Glutamatergic neuron (in vitro differentiated cells): ENCODE data around the gene HCN3. TPM values are rescaled to one million over a fixed set of nuclear protein-coding genes. Genes with fewer than 3 reads are reported as not detected.

Source experiments
- DNase-seq: peaks from one replicate; pipeline ENCODE4 v3.0.0; 2022
- H3K27ac Mint-ChIP-seq: one replicate; pipeline ENCODE4 v1.8.0; 2020; ENCODE audit warnings: mild to moderate bottlenecking, mixed read lengths, inconsistent platforms; ENCODE audit not compliant: unreplicated experiment
- H3K27me3 Mint-ChIP-seq: one replicate; pipeline ENCODE4 v1.8.0; 2020; ENCODE audit warnings: mild to moderate bottlenecking, moderate library complexity, mixed read lengths, inconsistent platforms; ENCODE audit not compliant: unreplicated experiment
- H3K36me3 Mint-ChIP-seq: one replicate; pipeline ENCODE4 v1.8.0; 2020; ENCODE audit warnings: mild to moderate bottlenecking, mixed read lengths, inconsistent platforms; ENCODE audit not compliant: unreplicated experiment
- H3K4me1 Mint-ChIP-seq: one replicate; pipeline ENCODE4 v1.8.0; 2020; ENCODE audit warnings: mild to moderate bottlenecking, low read depth, mixed read lengths, inconsistent platforms; ENCODE audit not compliant: unreplicated experiment
- H3K4me3 Mint-ChIP-seq: one replicate; pipeline ENCODE4 v1.8.0; 2020; ENCODE audit warnings: mild to moderate bottlenecking, mixed read lengths, inconsistent platforms; ENCODE audit not compliant: unreplicated experiment
- H3K9me3 Mint-ChIP-seq: one replicate; pipeline ENCODE4 v1.8.0; 2020; ENCODE audit warnings: mild to moderate bottlenecking, moderate library complexity, mixed read lengths, inconsistent platforms; ENCODE audit not compliant: unreplicated experiment
- total RNA-seq: library from RNA; stranded (reverse); fragmentation: NEBNext Ultra II Directional; extraction: Animal tissue kit (Norgen Biotek cat#: 25700); gene quantifications from one replicate; pipeline ENCODE4 v1.2.1, GENCODE V29; 2021; ENCODE audit not compliant: unreplicated experiment
- TF ChIP-seq, protein P1 (sequence below): fragments of 200-600 bp; sonication (generic); IDR thresholded peaks from one replicate; pipeline ENCODE4 v1.5.0; 2021; ENCODE audit not compliant: partially characterized antibody, unreplicated experiment

HCN3 gene
- total RNA-seq, 1 donor from 2014 or later, result 30.5 TPM

DNA sequence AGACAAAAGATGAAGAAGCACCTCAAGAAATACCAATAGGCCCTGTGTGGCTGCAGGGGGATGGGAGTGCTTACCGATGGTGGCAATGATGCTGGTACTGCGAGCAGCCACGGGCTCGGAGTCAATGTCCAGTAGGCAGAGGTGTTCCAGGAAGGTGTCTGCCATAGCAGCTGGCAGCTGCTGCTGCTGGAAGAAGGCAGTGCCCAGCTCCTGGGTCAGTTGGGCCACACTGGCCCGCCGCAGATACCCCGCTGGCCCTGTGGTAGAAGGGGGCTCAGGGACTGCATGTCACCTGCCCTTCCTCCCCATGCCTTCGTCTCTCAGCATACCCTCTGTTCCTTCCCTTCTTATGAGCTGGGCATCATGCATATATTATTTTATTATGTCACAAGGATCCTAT is 22.8 kb downstream of the HCN3 start:
- TF ChIP-seq, protein P1, sequence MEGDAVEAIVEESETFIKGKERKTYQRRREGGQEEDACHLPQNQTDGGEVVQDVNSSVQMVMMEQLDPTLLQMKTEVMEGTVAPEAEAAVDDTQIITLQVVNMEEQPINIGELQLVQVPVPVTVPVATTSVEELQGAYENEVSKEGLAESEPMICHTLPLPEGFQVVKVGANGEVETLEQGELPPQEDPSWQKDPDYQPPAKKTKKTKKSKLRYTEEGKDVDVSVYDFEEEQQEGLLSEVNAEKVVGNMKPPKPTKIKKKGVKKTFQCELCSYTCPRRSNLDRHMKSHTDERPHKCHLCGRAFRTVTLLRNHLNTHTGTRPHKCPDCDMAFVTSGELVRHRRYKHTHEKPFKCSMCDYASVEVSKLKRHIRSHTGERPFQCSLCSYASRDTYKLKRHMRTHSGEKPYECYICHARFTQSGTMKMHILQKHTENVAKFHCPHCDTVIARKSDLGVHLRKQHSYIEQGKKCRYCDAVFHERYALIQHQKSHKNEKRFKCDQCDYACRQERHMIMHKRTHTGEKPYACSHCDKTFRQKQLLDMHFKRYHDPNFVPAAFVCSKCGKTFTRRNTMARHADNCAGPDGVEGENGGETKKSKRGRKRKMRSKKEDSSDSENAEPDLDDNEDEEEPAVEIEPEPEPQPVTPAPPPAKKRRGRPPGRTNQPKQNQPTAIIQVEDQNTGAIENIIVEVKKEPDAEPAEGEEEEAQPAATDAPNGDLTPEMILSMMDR, result no peak
- Mint-ChIP-seq H3K27me3 (peaks cover 24% of the 10 kb centered on the region), H3K4me1 (peaks cover 2% of the 10 kb centered on the region), H3K4me3 (no peak overlapping the region), H3K9me3 (peaks cover 6% of the 10 kb centered on the region), H3K36me3 (no peaks in the 10 kb centered on the region), H3K27ac (no peak overlapping the region)
- DNase-seq, result no peak

DNA sequence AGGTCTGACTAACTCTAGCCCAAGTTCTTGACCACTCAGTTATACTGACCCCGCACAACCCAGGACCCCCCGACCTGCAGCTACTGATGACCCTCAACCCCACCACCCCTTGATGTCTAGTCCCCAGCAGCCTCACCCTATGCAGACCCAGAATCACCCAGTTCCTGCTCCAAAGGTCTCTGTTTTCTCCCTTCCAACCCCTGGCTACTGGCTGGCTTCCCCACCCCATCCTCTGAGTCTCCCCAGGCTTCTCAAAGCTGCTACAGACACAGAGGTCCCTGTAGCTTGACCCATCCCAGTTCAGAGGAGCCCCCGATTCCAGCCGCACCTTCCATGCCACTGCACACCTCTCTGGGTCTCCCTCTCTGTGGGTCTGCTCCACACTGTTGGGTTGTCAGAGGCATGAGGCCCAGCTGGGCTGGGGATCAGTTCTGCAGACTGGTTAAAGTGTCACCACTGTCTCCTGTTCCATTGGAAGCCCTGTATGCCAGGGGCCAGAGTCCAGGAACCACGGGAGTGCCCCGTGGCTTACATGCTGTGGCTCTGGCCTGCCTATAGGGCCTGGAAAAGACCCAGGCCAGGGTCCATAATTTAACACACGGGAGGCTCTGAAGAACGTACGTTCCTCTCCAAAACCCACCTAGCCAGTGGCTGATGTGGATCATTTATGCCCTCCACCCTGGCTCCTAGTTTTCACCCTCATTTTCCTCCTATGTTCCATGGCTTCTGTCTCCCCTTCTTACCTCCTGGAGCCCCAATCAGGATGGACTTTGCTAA is 23.5 kb downstream of the HCN3 start:
- Mint-ChIP-seq H3K9me3 (peaks cover 6% of the 10 kb centered on the region), H3K4me1 (peaks cover 2% of the 10 kb centered on the region), H3K27ac (no peak overlapping the region), H3K27me3 (peaks cover 21% of the 10 kb centered on the region), H3K36me3 (no peaks in the 10 kb centered on the region), H3K4me3 (no peak overlapping the region)
- TF ChIP-seq, protein P1, result no peak
- DNase-seq, result no peak

DNA sequence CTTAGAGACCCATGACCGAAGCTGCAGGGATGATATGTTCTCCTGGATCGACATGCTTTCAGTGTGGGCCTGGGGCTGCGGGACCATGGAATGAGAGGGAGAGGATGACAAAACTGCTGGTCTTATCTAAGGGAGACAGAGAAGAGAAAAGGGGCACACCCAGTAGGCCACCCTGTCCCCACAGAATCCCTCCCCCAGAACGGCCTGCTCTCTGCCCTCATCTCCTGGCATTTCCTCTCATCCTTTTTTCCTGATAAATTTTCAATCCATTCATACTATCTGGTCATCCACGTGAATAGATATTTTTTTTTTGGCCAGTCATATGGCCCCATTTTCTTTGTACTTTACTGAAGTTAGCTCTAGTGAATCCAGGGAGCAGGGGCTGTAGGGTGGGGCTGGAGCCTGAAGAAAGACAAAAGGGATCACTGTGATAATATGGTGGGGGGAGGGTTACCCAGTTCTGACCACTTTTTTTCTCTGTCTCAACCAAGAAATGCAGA is 24.1 kb downstream of the HCN3 start, which contains the start of gene PKLR:
PKLR (minus strand) TSS at position 97 of the 500 bp plus-strand sequence; CDS start at position 54, 43 bp downstream.
- Mint-ChIP-seq H3K27ac (no peak within 1 kb of the TSS), H3K9me3 (peaks cover 6% of the 10 kb centered on the region), H3K4me3 (no peak within 1 kb of the TSS), H3K27me3 (peaks cover 20% of the 10 kb centered on the region), H3K4me1 (peaks cover 2% of the 10 kb centered on the region), H3K36me3 (no peaks in the 10 kb centered on the region)
- DNase-seq, result no peak
- TF ChIP-seq, protein P1, result no peak

DNA sequence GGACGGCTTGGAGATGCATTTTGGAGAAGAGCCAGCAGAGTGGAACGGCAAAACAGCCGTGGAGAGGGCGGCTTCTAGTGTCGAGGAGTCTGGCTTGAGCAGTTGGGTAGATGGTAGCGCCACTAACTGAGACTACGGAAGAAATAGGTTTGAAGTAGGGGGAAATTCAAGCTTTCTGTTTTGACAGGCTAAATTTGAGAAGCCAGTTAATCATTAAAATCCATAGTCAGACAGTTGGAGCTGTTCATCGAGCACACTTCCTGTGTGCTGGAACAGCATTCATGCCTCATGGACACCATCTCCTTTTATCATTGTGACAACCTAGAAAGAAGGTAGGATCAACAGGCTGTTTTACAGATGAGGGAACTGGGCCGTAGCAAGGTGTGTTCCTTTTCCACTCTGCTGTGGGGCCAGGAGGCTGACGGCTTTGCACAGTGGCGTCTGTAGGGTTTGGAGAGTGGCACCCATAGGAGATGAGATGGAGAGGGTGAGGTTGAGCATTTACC is 27.3 kb downstream of the HCN3 start:
- H3K4me3 Mint-ChIP-seq, result peak overlapping the region; percentile 5
- TF ChIP-seq, protein P1, result no peak
- no peak overlapping the region for H3K27ac Mint-ChIP-seq
- H3K4me1 Mint-ChIP-seq, result peaks cover 2% of the 10 kb centered on the region
- no peaks in the 10 kb centered on the region for H3K36me3 Mint-ChIP-seq
- no peak for DNase-seq
- H3K9me3 Mint-ChIP-seq, result peaks cover 15% of the 10 kb centered on the region
- H3K27me3 Mint-ChIP-seq, result peaks cover 20% of the 10 kb centered on the region

DNA sequence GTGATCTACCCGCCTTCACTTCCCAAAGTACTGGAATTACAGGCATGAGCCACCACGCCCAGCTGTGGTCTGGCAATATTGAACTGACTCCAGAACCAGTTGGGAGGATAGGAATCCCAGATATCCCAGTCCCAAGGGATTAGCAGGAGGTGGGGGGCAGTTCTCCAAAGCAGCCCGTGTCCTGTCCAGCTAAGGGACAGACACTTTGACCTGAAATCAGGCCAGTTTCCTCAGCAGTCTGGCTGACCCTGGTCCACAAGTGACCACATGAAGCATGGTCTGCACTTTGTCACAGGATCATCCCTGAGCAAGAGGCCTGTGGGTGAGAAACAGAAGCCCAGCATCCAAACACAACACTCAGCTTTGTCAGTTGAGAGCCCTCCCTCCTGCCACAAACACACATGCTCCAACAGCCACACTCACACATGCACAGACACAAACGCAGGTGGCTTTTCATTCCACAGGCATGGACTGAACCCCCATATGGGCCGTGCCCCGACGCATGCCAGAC is 28.7 kb downstream of the HCN3 start:
- no peak for DNase-seq
- Mint-ChIP-seq H3K9me3 (peaks cover 18% of the 10 kb centered on the region), H3K27ac (peak overlapping the region; percentile 33), H3K27me3 (peaks cover 22% of the 10 kb centered on the region), H3K36me3 (no peaks in the 10 kb centered on the region), H3K4me3 (peak overlapping the region; percentile 32), H3K4me1 (peaks cover 5% of the 10 kb centered on the region)
- TF ChIP-seq, protein P1, result no peak
